Measurements from ENCODE around the gene IMPG1.

DNA sequence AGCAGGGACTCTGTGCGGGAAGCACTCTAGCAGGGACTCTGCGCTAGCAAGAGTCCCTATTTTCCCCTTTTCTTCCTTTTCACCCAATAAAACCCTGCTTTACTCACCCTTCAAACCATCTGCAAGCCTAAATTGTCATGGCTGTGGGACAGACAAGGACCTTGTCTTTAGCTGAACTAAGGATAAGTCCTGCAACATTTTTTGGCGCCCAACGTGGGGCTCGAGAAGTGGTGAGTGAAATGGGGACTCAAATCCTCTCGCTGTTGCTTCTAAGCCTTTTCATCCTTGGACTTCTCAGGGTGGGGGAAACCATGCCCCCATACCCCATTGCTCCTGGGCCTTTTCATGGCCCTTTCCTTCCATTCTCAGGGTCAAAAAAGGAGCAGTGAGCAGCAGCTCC is 46.4 kb downstream of the IMPG1 start:
- TF ChIP-seq, protein P1, sequence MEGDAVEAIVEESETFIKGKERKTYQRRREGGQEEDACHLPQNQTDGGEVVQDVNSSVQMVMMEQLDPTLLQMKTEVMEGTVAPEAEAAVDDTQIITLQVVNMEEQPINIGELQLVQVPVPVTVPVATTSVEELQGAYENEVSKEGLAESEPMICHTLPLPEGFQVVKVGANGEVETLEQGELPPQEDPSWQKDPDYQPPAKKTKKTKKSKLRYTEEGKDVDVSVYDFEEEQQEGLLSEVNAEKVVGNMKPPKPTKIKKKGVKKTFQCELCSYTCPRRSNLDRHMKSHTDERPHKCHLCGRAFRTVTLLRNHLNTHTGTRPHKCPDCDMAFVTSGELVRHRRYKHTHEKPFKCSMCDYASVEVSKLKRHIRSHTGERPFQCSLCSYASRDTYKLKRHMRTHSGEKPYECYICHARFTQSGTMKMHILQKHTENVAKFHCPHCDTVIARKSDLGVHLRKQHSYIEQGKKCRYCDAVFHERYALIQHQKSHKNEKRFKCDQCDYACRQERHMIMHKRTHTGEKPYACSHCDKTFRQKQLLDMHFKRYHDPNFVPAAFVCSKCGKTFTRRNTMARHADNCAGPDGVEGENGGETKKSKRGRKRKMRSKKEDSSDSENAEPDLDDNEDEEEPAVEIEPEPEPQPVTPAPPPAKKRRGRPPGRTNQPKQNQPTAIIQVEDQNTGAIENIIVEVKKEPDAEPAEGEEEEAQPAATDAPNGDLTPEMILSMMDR (IDR thresholded peaks at IDR 0.05), result no peak
- no peak for TF ChIP-seq EZH2 (IDR thresholded peaks at IDR 0.05)
